ENCODE results near the gene NMRK2.
"Not testable (repeated sequence)": the region's sequence is repeated elsewhere in the genome, so short reads cannot be mapped to it uniquely, and the experiment has no call there.

NMRK2 gene

DNA sequence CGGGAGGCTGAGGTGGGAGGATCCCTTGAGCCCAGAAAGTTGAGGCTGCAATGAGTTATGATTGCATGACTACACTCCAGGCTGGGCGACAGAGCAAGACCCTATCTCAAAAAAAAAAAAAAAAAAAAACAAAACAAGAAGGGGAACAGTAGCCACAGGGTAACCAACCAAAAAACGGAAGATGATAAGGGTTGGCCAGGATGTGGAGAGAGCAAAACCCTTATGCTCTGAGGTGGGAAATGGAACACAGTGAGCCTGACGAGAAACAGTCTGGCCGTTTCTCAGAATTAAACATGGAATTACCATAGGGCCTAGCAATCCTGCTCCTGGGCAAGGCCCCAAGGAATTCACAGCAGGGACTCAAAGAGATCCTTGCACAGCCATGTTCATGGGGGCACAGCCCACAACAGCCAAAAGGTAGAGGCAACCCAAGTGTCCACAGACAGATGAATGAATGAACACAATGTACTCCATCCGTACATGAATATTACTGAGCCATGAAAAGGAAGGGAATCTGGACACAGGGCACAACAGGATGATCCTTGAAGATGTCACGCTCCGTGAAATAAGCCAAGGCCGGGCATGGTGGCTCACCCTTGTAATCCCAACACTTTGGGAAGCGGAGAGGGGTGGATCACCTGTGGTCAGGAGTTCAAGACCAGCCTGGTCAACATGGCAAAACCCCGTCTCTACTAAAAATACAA is 11.3 kb downstream of the NMRK2 start:
- H3K36me3 ChIP-seq (ENCODE audit: insufficient read depth, low read length), result no peaks in the 10 kb centered on the region
- no peaks in the 10 kb centered on the region for H3K9me2 ChIP-seq (replicated peaks; ENCODE audit: low read depth, low read length)
- no peak overlapping the region for H3K4me3 ChIP-seq (ENCODE audit: low read length, poor library complexity, severe bottlenecking)
- no peak overlapping the region for H3K9ac ChIP-seq (ENCODE audit: low read depth, low read length, poor library complexity, severe bottlenecking)
- no peak overlapping the region for H3K4me2 ChIP-seq (ENCODE audit: low read depth, low read length, poor library complexity, severe bottlenecking)
- H2AFZ ChIP-seq (ENCODE audit: low read length), result no peak overlapping the region
- no peaks in the 10 kb centered on the region for H3K27me3 ChIP-seq (ENCODE audit: insufficient read depth, low read length, poor library complexity, severe bottlenecking)
- H3K4me1 ChIP-seq (ENCODE audit: insufficient read depth, low read length, poor library complexity, severe bottlenecking), result no peaks in the 10 kb centered on the region
- no peaks in the 10 kb centered on the region for H3K79me2 ChIP-seq (ENCODE audit: insufficient read depth, low read length)
- TF ChIP-seq EZH2phosphoT487 (IDR thresholded peaks at IDR 0.05; ENCODE audit: borderline replicate concordance), result no peak
- TF ChIP-seq, protein P1, sequence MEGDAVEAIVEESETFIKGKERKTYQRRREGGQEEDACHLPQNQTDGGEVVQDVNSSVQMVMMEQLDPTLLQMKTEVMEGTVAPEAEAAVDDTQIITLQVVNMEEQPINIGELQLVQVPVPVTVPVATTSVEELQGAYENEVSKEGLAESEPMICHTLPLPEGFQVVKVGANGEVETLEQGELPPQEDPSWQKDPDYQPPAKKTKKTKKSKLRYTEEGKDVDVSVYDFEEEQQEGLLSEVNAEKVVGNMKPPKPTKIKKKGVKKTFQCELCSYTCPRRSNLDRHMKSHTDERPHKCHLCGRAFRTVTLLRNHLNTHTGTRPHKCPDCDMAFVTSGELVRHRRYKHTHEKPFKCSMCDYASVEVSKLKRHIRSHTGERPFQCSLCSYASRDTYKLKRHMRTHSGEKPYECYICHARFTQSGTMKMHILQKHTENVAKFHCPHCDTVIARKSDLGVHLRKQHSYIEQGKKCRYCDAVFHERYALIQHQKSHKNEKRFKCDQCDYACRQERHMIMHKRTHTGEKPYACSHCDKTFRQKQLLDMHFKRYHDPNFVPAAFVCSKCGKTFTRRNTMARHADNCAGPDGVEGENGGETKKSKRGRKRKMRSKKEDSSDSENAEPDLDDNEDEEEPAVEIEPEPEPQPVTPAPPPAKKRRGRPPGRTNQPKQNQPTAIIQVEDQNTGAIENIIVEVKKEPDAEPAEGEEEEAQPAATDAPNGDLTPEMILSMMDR (conservative IDR thresholded peaks at IDR 0.05; ENCODE audit: low read length), result no peak
- H3F3A ChIP-seq (ENCODE audit: low read depth), result no peaks in the 10 kb centered on the region
- H4K20me1 ChIP-seq (ENCODE audit: insufficient read depth, low read length, poor library complexity, severe bottlenecking), result no peaks in the 10 kb centered on the region
- no peaks in the 10 kb centered on the region for H3K9me3 ChIP-seq (ENCODE audit: insufficient read depth, low read depth, low read length)

DNA sequence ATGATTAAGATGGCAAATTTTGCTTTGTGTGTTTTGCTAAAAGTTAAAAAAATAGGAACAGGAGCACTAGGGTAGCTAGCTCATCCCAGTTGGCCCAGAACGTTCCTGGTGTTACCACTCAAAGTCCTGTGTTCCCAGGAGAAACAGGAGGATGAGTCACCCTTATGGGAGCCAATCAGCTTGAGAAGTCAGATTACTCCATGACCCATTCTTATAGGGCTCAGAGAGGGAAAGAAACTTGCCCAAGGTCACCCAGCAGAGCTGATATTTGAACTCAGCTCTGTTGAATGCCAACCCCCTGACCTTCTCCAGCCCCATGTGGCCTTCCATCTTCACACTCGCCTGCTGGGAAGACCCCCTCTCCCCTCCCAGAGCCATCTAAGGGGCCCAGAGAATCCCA is 13.0 kb downstream of the NMRK2 start:
- H3K9me3 ChIP-seq (ENCODE audit: insufficient read depth, low read depth, low read length), result no peaks in the 10 kb centered on the region
- H3K4me1 ChIP-seq (ENCODE audit: insufficient read depth, low read length, poor library complexity, severe bottlenecking), result peaks cover 7% of the 10 kb centered on the region
- no peaks in the 10 kb centered on the region for H3K79me2 ChIP-seq (ENCODE audit: insufficient read depth, low read length)
- no peaks in the 10 kb centered on the region for H3F3A ChIP-seq (ENCODE audit: low read depth)
- H3K36me3 ChIP-seq (ENCODE audit: insufficient read depth, low read length), result no peaks in the 10 kb centered on the region
- no peak overlapping the region for H2AFZ ChIP-seq (ENCODE audit: low read length)
- H3K9ac ChIP-seq (ENCODE audit: low read depth, low read length, poor library complexity, severe bottlenecking), result no peak overlapping the region
- no peak overlapping the region for H3K4me2 ChIP-seq (ENCODE audit: low read depth, low read length, poor library complexity, severe bottlenecking)
- H3K27me3 ChIP-seq (ENCODE audit: insufficient read depth, low read length, poor library complexity, severe bottlenecking), result no peaks in the 10 kb centered on the region
- TF ChIP-seq EZH2phosphoT487 (IDR thresholded peaks at IDR 0.05; ENCODE audit: borderline replicate concordance), result no peak
- TF ChIP-seq, protein P1 (conservative IDR thresholded peaks at IDR 0.05; ENCODE audit: low read length), result no peak
- no peak overlapping the region for H3K4me3 ChIP-seq (ENCODE audit: low read length, poor library complexity, severe bottlenecking)
- no peaks in the 10 kb centered on the region for H4K20me1 ChIP-seq (ENCODE audit: insufficient read depth, low read length, poor library complexity, severe bottlenecking)
- H3K9me2 ChIP-seq (replicated peaks; ENCODE audit: low read depth, low read length), result no peaks in the 10 kb centered on the region

DNA sequence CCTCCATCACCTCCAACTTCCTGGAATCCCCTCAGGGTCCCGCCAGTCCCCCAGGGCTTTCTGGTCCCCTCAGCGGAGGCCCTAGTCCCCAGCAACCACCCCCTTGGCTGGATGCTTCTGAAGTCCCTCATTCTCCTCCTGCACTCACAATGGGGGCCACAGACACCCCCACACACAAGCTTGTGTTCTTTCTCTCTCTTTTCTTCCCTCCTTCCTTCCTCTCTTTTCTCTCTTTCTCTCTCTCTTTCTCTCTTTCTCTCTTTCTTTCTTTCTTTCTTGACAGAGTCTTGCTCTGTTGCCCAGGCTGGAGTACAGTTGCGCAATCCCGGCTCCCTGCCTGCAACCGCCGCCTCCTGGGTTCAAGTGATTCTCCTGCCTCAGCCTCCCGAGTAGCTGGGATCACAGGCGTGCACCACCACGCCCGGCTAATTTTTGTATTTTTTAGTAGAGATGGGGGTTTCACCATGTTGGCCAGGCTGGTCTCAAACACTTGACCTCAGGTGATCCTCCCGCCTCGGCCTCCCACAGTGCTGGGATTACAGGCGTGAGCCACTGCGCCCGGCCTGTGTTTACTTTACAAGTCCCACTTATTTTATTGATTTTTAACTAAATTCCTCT is 14.6 kb downstream of the NMRK2 start:
- not testable (repeated sequence) for H3K9me2 ChIP-seq (replicated peaks; ENCODE audit: low read depth, low read length); H3K9ac ChIP-seq (ENCODE audit: low read depth, low read length, poor library complexity, severe bottlenecking)

DNA sequence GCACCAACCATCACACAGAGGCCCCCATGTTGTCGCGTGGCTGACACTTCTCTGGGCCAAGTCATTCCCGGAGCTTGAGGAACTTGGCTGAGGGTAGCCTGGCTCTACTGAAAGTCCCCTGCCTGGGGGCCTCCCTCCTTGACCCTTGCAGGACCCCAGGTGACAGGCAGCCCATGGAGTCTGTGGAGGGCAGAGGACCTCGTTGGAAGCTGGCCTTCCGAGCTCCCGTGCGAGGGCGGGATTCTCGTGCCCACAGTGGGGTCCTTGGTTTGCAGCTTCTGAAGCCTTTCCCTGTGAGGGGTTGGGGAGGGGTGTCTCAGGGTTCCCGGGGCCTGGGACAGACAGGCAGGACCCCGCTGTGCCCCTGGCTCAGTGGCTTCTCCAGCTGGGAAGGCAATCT is 16.4 kb downstream of the NMRK2 start:
- no peaks in the 10 kb centered on the region for H3K9me2 ChIP-seq (replicated peaks; ENCODE audit: low read depth, low read length)
- H3K4me2 ChIP-seq (ENCODE audit: low read depth, low read length, poor library complexity, severe bottlenecking), result peak overlapping the region; percentile 78
- no peaks in the 10 kb centered on the region for H4K20me1 ChIP-seq (ENCODE audit: insufficient read depth, low read length, poor library complexity, severe bottlenecking)
- H3K9me3 ChIP-seq (ENCODE audit: insufficient read depth, low read depth, low read length), result no peaks in the 10 kb centered on the region
- peaks cover 7% of the 10 kb centered on the region for H3K4me1 ChIP-seq (ENCODE audit: insufficient read depth, low read length, poor library complexity, severe bottlenecking)
- H3K4me3 ChIP-seq (ENCODE audit: low read length, poor library complexity, severe bottlenecking), result peak overlapping the region; percentile 76
- H3K79me2 ChIP-seq (ENCODE audit: insufficient read depth, low read length), result peaks cover 10% of the 10 kb centered on the region; the same call in 1 of the 2 replicates
- no peak overlapping the region for H2AFZ ChIP-seq (ENCODE audit: low read length)
- H3F3A ChIP-seq (ENCODE audit: low read depth), result no peaks in the 10 kb centered on the region
- peak overlapping the region; percentile 82 for H3K9ac ChIP-seq (ENCODE audit: low read depth, low read length, poor library complexity, severe bottlenecking)
- H3K36me3 ChIP-seq (ENCODE audit: insufficient read depth, low read length), result no peaks in the 10 kb centered on the region
- TF ChIP-seq, protein P1 (conservative IDR thresholded peaks at IDR 0.05; ENCODE audit: low read length), result no peak
- TF ChIP-seq EZH2phosphoT487 (IDR thresholded peaks at IDR 0.05; ENCODE audit: borderline replicate concordance), result no peak
- H3K27me3 ChIP-seq (ENCODE audit: insufficient read depth, low read length, poor library complexity, severe bottlenecking), result no peaks in the 10 kb centered on the region

More for the DNA sequence above, 14.6 kb downstream of the NMRK2 start:
- not testable (repeated sequence) for H3K27me3 ChIP-seq (ENCODE audit: insufficient read depth, low read length, poor library complexity, severe bottlenecking); H3F3A ChIP-seq (ENCODE audit: low read depth); H4K20me1 ChIP-seq (ENCODE audit: insufficient read depth, low read length, poor library complexity, severe bottlenecking); H3K36me3 ChIP-seq (ENCODE audit: insufficient read depth, low read length); H3K4me3 ChIP-seq (ENCODE audit: low read length, poor library complexity, severe bottlenecking); H3K4me2 ChIP-seq (ENCODE audit: low read depth, low read length, poor library complexity, severe bottlenecking); H3K4me1 ChIP-seq (ENCODE audit: insufficient read depth, low read length, poor library complexity, severe bottlenecking); H3K9me3 ChIP-seq (ENCODE audit: insufficient read depth, low read depth, low read length); H3K79me2 ChIP-seq (ENCODE audit: insufficient read depth, low read length); H2AFZ ChIP-seq (ENCODE audit: low read length)

All from Loucy (cell line).